HG02981 (cell line): ENCODE results near the gene INF2.

Experiments
- ATAC-seq: cut with Tn5 transposase; IDR thresholded peaks from one replicate; pipeline ENCODE4 v1.9.1; 2021; ENCODE audit warnings: mild to moderate bottlenecking, moderate library complexity; ENCODE audit not compliant: unreplicated experiment

The INF2 gene

DNA sequence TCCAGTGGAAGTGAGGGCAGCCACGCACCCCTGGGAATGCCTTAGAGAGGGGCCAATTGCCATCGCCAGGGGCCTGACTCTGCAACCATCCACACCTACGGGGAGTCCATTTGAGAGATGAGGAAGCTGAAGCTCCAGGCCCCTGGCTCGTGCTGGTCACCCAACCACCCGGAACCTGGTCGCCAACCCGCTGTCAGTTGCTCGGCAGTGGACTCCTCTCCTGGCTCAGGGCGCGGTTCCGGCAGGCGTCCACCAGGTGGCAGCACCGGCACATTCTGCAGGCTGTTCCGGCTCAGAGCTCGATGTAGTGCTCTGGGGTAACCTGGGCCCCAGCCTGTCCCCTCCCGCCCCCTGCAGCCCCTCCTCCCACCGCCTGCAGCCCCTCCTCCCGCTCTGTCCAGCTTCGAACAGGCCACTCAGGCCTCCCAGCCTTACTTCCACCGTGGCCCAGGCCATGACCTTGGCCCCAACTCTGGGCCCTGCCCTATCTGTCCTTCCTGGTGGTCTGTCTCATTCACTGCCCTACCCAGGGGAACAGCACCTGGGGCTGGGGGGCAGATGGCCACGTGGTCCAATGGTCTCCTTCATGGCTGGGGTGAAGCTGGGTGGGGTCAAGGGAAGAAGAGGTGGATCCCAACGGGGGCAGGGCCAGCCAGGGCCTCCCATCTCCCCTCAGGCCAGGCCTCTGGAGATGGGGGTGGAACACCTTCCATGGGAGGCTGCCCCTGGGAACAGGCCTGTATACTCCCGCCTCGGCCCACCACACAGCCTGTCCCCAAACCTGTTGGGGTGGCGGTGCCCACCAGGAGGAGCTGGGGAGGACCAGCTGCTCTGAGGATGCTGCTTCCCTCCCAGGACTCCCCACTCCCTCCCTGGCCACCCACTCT is 79.3 kb downstream of the INF2 start:
- peak; percentile 75 for ATAC-seq

DNA sequence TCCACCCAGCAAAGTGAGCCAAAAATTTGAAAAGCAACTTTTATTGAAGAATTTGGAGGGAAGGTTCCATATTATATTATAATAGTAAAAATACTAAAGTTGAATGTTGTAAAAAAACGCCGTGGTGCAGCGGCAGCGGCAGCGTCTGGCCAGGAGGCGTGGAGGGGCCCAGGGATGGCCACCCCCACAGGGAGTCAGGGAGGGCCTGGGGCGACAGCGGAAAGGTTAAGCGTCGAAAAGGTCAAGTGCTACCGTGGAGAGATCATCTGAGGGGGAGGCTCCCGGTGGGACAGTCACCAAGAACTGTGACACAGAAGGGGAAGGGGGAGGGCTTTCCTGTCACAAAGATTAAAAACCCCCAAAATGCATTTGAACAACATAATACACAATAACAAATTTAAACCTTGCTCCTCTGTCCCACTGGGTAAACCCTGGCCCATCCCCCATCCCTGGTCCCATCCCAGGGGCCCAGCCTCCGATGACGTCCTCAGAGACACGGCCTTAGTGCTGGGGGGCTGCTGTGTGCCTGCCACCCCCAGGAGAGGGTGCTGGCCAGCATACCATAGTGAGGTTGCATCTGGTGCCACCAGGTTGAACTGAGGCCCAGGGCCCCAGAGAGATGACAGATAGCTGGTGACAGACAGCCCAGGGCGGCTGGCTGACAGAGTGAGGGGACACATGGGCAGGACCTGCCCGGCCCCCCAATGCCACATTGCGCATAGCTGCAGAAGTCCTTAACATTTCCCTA is 80.1 kb downstream of the INF2 start:
- no peak for ATAC-seq

DNA sequence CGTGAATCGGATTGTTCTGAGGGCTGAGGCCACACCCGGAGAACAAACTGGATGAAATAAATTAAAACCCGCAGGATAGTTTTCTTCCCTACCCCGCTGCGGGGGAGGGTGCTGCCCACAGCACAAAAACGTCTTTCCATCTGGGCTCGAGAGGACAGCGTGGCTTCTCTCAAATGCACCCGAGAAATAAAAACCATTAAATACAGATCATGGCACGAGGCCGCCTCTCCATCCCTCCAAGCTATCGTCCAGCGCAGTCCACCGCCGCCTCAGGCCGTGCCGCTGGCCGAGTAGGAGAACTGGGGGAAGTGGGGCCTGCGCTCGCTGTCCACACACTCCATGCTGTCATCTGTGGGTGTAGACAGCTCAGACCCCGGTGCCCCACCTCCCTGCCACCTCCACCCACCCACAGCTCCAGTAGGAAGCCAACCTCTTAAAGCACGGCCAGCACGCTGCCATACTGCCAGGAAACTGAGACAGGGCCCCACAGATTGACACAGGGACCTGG is 80.7 kb downstream of the INF2 start:
- ATAC-seq = no peak

DNA sequence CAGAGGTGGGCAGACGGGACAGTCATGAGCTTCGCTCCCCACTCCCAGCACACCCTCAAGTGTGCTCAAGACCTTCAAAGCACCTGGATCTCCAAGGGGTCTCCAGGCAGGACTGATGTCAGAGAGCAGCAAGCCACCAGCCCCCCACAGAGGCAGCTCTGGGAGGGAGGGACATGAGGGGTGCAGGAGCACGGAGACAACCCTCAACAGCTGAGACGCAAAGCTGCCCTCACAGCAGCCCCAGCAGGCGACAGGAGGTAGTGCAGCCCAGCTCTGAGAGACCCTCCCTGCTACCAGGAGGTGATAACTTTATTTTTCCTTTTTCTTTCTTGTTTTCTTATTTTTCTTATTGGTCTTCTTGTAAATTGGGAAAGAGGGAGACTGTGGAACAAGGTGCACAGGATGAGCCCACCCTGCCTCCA is 81.4 kb downstream of the INF2 start:
- no peak for ATAC-seq

DNA sequence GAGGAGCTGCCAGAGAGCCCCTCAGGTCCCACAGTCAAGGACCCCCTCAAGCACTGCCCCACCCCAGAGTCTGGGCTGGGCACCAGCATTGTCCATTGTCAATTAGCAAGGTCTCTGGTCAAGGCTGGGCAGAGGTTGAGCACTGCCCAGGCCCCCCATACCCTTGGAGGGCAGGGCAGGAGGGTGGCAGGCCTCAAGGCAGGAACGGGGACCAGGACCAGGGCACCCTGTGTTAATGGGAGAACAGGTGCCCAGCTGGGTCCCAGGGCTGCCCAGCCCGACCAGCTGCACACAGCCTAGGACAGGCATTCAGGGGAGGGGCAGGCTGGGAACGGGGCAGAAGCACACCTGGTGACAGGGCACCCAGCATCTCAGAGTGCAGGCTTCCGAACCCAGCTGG is 82.0 kb downstream of the INF2 start:
- no peak for ATAC-seq
